ENCODE results near the gene SLC30A7.

Gene SLC30A7

GRCh38 chr1:100891380-100891779, 4.5 kb upstream of the SLC30A7 start:
- peaks cover 21% of the 10 kb centered on the region for H3K9me3 ChIP-seq (ENCODE audit: control insufficient read depth, insufficient read depth, low read length)
- H3K27me3 ChIP-seq (ENCODE audit: control insufficient read depth, low read length), result no peaks in the 10 kb centered on the region
- no peak for TF ChIP-seq EZH2phosphoT487 (IDR thresholded peaks at IDR 0.05; ENCODE audit: borderline replicate concordance, low read length)
- TF ChIP-seq CTCF (IDR thresholded peaks at IDR 0.05; ENCODE audit: low read depth, low read length, poor library complexity, severe bottlenecking), result no peak
- no peaks in the 10 kb centered on the region for H3K9me2 ChIP-seq (replicated peaks; ENCODE audit: control insufficient read depth, low read length)
- no peak overlapping the region for H3K4me3 ChIP-seq (ENCODE audit: low read length)
- H3F3A ChIP-seq (ENCODE audit: control insufficient read depth, insufficient read depth), result peaks cover 9% of the 10 kb centered on the region; the same call in 1 of the 2 replicates
- H3K36me3 ChIP-seq (ENCODE audit: control insufficient read depth, low read length), result peaks cover 4% of the 10 kb centered on the region
- no peak overlapping the region for H3K4me2 ChIP-seq (ENCODE audit: low read length)
- peaks cover 12% of the 10 kb centered on the region for H3K4me1 ChIP-seq (ENCODE audit: control insufficient read depth, low read length)
- H3K27ac ChIP-seq (ENCODE audit: low read depth, low read length), result no peak overlapping the region
- H4K20me1 ChIP-seq (ENCODE audit: control insufficient read depth, insufficient read depth, low read depth, low read length), result no peaks in the 10 kb centered on the region
- H3K79me2 ChIP-seq (ENCODE audit: control insufficient read depth, low read length), result peaks cover 19% of the 10 kb centered on the region

- H3K9me3 ChIP-seq (ENCODE audit: control insufficient read depth, insufficient read depth, low read length), result peaks cover 21% of the 10 kb centered on the region
- H3F3A ChIP-seq (ENCODE audit: control insufficient read depth, insufficient read depth), result peaks cover 9% of the 10 kb centered on the region; the same call in 1 of the 2 replicates
- no peak overlapping the region for H3K27ac ChIP-seq (ENCODE audit: low read depth, low read length)
- H3K27me3 ChIP-seq (ENCODE audit: control insufficient read depth, low read length), result no peaks in the 10 kb centered on the region
- H4K20me1 ChIP-seq (ENCODE audit: control insufficient read depth, insufficient read depth, low read depth, low read length), result no peaks in the 10 kb centered on the region
- peaks cover 11% of the 10 kb centered on the region for H3K36me3 ChIP-seq (ENCODE audit: control insufficient read depth, low read length)
- no peak overlapping the region for H3K4me2 ChIP-seq (ENCODE audit: low read length)
- no peaks in the 10 kb centered on the region for H3K9me2 ChIP-seq (replicated peaks; ENCODE audit: control insufficient read depth, low read length)
- no peak for TF ChIP-seq CTCF (IDR thresholded peaks at IDR 0.05; ENCODE audit: low read depth, low read length, poor library complexity, severe bottlenecking)
- no peak for TF ChIP-seq EZH2phosphoT487 (IDR thresholded peaks at IDR 0.05; ENCODE audit: borderline replicate concordance, low read length)
- H3K79me2 ChIP-seq (ENCODE audit: control insufficient read depth, low read length), result peaks cover 30% of the 10 kb centered on the region
- peaks cover 21% of the 10 kb centered on the region for H3K4me1 ChIP-seq (ENCODE audit: control insufficient read depth, low read length)
- no peak overlapping the region for H3K4me3 ChIP-seq (ENCODE audit: low read length)
Observed at GRCh38 chr1:100892554-100892953, 3.3 kb upstream of the SLC30A7 start.

- peaks cover 26% of the 10 kb centered on the region for H3K4me1 ChIP-seq (ENCODE audit: control insufficient read depth, low read length)
- peaks cover 37% of the 10 kb centered on the region for H3K79me2 ChIP-seq (ENCODE audit: control insufficient read depth, low read length)
- H3K27ac ChIP-seq (ENCODE audit: low read depth, low read length), result no peak overlapping the region
- H3K9me2 ChIP-seq (replicated peaks; ENCODE audit: control insufficient read depth, low read length), result no peaks in the 10 kb centered on the region
- H3K36me3 ChIP-seq (ENCODE audit: control insufficient read depth, low read length), result peaks cover 18% of the 10 kb centered on the region
- H4K20me1 ChIP-seq (ENCODE audit: control insufficient read depth, insufficient read depth, low read depth, low read length), result no peaks in the 10 kb centered on the region
- H3K4me3 ChIP-seq (ENCODE audit: low read length), result peak overlapping the region; percentile 98
- TF ChIP-seq CTCF (IDR thresholded peaks at IDR 0.05; ENCODE audit: low read depth, low read length, poor library complexity, severe bottlenecking) (no peak), EZH2phosphoT487 (IDR thresholded peaks at IDR 0.05; ENCODE audit: borderline replicate concordance, low read length) (no peak)
- no peaks in the 10 kb centered on the region for H3K27me3 ChIP-seq (ENCODE audit: control insufficient read depth, low read length)
- H3K4me2 ChIP-seq (ENCODE audit: low read length), result peak overlapping the region; percentile 89
- peaks cover 15% of the 10 kb centered on the region for H3K9me3 ChIP-seq (ENCODE audit: control insufficient read depth, insufficient read depth, low read length)
- H3F3A ChIP-seq (ENCODE audit: control insufficient read depth, insufficient read depth), result peaks cover 9% of the 10 kb centered on the region; the same call in 1 of the 2 replicates
Observed at GRCh38 chr1:100893718-100894117, 2.2 kb upstream of the SLC30A7 start.

Data from DOHH2 (cell line).